GM19238 (cell line): ENCODE data around the gene TESK1.
A peak's percentile ranks its signal among the peaks of the same experiment; 100 is the strongest.
"Not testable (repeated sequence)": the region's sequence is repeated elsewhere in the genome, so short reads cannot be mapped to it uniquely, and the experiment has no call there.

Experiments used
- DNase-seq: peaks from one replicate; pipeline ENCODE4 v3.0.0; 2011; ENCODE audit warnings: low spot score; ENCODE audit not compliant: insufficient read length

The TESK1 gene

GRCh38 chr9:35579130-35579529 is 25.9 kb upstream of the TESK1 start:
- DNase-seq: no peak

DNA sequence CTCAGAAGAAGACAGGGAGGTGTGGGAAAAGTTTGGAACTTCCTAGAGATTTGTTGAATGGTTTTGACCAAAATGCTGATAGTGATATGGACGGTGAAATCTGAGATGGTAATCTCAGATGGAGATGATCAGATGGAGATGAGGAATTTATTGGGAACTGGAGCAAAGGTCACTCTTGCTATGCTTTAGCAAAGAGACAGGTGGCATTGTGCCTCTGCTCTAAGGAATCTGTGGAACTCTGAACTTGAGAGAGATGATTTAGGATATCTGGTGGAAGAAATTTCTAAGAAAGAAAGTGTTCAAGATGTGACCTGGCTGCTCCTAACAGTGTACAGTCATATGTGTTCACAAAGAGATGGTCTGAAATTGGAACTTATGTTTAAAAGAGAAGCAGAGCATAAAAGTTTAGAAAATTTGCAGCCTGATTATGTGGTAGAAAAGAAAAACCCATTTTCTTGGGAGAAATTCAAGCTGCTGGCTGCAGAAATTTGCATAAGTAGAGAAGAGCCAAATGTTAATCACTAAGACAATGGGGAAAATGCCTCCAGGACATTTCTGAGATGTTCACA is 25.3 kb upstream of the TESK1 start:
- DNase-seq: not testable (repeated sequence)

GRCh38 chr9:35583521-35583920 is 21.5 kb upstream of the TESK1 start:
- not testable (repeated sequence) for DNase-seq

DNA sequence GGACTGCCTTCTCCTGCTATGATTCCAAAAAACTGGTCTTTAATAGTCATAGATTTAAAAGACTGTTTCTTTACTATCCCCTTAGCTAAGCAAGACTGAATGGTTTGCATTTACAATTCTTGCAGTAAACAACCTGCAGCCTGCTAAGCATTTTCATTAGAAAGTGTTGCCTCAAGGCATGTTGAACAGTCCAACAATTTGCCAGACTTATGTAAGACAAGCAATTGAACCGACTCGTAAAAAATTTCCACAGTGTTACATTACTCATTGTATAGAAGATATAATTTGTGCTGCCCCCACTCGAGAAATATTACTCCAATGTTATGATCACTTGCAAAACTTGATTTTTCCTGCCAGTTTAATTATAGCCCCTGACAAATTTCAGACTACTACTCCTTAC is 20.4 kb upstream of the TESK1 start:
- not testable (repeated sequence) for DNase-seq

- not testable (repeated sequence) for DNase-seq
These were observed 16.6 kb upstream of the TESK1 start for GRCh38 chr9:35588506-35588905.

GRCh38 chr9:35593581-35593980 is 11.5 kb upstream of the TESK1 start:
- DNase-seq: no peak

DNA sequence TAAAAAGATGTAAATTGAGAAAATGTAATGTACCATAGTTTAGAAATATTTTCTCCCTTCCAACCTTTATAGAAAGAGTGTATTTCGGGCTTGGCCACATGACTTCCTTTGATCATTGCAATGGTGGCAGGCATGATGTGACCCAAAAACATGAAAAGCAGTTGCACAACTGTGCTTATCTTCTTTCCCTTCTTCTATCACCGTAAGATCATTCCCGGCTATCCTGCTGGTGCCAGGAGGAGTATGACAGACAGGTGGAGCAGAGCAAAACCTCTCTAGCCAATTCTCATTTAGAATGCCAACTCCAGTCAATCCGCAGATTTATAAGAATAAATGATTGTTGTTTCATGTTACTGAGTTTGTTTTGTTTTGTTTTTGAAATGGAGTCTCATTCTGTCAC is 10.6 kb upstream of the TESK1 start:
- no peak for DNase-seq

DNA sequence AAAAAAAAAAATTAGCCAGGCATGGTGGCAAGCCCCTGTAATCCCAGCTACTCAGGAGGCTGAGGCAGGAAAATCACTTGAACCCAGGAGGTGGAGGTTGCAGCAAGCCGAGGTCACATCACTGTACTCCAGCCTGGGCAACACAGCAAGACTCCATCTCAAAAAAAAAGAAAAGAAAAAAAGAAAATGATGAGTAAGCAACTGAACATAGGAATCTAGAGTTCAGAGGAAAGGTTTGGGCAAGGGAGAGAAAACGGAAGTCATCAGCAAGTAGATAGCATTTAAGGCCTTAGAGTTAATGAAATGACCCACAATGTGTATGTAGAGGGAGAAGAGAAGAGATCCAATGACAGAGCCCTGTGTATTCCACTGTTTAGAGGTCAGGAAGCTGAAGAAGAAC is 8.2 kb upstream of the TESK1 start:
- not testable (repeated sequence) for DNase-seq

DNA sequence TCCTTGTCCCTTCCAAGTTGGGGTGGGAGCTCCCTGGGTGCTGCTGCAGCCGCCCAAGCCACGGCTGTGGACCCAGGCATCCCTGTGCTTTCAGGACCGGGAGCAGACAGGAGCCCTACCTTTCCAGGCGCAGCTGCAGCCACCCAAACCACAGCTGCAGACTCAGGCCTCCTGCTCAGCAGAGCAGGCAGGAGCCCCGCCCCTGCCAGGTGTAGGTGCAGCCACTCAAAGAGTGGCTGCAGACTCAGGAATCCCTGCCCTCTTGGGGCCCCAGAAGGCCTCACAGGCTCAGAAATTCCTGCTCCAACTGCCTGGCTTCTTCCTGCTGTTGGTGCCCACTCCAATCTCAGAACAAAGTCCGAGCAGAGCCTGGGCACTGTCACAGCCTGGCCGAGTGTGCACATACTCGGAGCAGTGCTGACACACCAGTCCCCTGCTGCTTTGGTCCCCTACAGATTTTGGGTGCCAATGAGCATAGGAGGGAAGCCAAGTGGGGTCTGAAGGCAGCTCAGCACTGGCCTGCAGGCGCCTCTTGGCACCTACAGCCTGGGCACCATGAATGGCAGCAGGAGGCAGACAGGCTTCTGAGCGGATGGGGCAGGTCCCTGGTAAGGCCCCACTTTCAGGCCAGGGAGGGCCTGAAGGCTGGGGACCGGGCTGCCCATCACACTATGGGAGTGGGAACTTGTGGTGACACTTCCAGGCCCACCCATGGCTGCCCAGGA is 6.0 kb upstream of the TESK1 start:
- DNase-seq: no peak

GRCh38 chr9:35599763-35600604 is 5.1 kb upstream of the TESK1 start:
- no peak for DNase-seq

- DNase-seq: no peak
These were observed 1.5 kb upstream of the TESK1 start for GRCh38 chr9:35603506-35603985.

- peak; percentile 99 for DNase-seq
These were observed 980 bp upstream of the TESK1 start for GRCh38 chr9:35603986-35604577.

- DNase-seq: peak; percentile 53
These were observed 482 bp downstream of the TESK1 start for GRCh38 chr9:35605351-35606137.

GRCh38 chr9:35606138-35606504 is 1.1 kb downstream of the TESK1 start:
- no peak for DNase-seq

- no peak for DNase-seq
These were observed 1.7 kb downstream of the TESK1 start for GRCh38 chr9:35606726-35607125.

GRCh38 chr9:35608221-35608620 is 3.2 kb downstream of the TESK1 start:
- DNase-seq: no peak

DNA sequence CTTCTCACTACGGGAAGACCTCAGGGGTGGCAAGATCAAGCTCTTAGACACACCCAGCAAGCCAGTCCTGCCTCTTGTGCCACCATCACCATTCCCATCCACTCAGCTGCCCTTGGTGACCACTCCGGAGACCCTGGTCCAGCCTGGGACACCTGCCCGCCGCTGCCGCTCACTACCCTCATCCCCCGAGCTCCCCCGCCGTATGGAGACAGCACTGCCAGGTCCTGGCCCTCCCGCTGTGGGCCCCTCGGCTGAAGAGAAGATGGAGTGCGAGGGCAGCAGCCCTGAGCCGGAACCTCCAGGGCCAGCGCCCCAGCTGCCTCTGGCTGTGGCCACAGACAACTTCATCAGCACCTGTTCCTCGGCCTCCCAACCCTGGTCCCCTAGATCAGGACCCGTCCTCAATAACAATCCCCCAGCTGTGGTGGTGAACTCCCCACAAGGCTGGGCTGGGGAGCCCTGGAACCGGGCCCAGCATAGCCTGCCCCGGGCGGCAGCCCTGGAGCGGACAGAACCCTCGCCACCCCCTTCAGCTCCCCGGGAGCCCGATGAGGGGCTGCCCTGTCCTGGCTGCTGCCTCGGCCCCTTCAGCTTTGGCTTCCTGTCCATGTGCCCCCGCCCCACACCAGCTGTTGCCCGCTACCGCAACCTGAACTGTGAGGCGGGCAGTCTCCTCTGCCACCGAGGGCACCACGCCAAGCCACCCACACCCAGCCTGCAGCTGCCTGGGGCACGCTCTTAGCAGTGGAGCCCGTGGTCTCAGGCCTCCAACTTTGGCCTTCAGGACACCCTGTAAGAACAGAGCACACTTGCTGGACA is 4.1 kb downstream of the TESK1 start:
- DNase-seq: no peak

GRCh38 chr9:35609820-35610163 is 4.7 kb downstream of the TESK1 start:
- no peak for DNase-seq

DNA sequence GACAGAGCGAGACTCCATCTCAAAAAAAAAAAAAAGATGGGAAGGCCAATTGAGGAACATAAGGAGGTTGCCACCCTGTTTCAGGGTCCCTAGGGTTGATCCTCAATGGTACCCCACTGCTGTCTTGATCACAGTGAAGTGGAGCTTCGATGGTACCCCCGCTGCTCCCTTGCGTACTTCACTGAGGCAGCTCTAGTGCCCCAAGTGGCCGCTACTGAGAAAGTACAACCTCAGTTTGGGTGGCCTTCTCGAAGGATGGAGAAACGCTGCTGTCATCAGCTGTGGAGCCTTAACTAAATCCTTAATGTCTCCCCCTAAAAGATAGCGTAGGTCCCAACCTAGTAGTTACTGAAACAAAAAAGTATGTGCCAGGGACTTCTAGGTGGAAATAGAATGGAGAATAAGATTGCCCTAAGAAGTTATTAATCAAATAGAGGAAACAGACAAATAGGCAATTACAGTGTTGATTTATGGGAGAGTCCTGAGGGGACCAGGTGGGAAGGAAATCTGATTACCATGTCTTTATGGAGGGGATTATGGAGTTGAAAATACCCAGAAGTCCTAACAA is 6.3 kb downstream of the TESK1 start:
- DNase-seq: peak; percentile 56

DNA sequence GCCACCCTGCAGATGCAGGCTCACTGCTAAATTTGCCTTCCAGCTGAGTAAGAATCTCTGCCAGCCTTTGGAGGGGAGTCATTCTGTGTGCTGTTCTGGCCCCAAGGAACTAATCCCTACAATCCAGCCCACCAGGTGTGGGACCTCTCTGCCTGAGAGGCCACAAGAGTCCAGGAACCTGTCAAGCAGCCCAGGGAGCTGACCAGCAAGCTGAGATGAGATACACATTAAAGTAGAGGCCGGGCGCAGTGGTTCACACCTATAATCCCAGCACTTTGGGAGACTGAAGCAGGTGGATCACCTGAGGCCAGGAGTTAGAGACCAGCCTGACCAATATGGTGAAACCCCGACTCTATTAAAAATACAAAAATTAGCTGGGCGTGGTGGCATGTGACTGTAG is 7.0 kb downstream of the TESK1 start:
- DNase-seq: not testable (repeated sequence)
